KMS-11 (cell line): Measurements from ENCODE around the gene MDH2.

Experiments
- H2AFZ ChIP-seq: fragments of 200-600 bp; sonication (generic); 2 replicates; pipeline ENCODE4 v1.6.1; 2016; ENCODE audit warnings: antibody characterized with exemption, mixed run types, low read depth
- H3K27ac ChIP-seq: fragments of 200-600 bp; sonication (generic); 2 replicates; pipeline ENCODE4 v1.6.1; 2016; ENCODE audit warnings: mild to moderate bottlenecking, mixed run types
- H3K27me3 ChIP-seq: fragments of 200-600 bp; sonication (generic); 2 replicates; pipeline ENCODE4 v1.6.1; 2017; ENCODE audit warnings: mild to moderate bottlenecking, low read depth, mixed run types, moderate library complexity; ENCODE audit not compliant: insufficient read depth
- H3K36me3 ChIP-seq: fragments of 200-600 bp; sonication (generic); 2 replicates; pipeline ENCODE4 v1.6.1; 2017; ENCODE audit warnings: mild to moderate bottlenecking, mixed run types; ENCODE audit not compliant: insufficient read depth
- H3K4me1 ChIP-seq: fragments of 200-600 bp; sonication (generic); 2 replicates; pipeline ENCODE4 v1.6.1; 2016; ENCODE audit warnings: mild to moderate bottlenecking, low read depth, mixed run types; ENCODE audit not compliant: poor library complexity, severe bottlenecking
- H3K4me2 ChIP-seq: fragments of 200-600 bp; sonication (generic); 2 replicates; pipeline ENCODE4 v1.7.0; 2016; ENCODE audit warnings: mild to moderate bottlenecking, mixed run types
- H3K4me3 ChIP-seq: fragments of 200-600 bp; sonication (generic); IDR thresholded peaks from 2 replicates; pipeline ENCODE4 v1.6.1; 2017; ENCODE audit warnings: low read depth, low read length, mixed read lengths; ENCODE audit not compliant: insufficient read depth
- H3K79me2 ChIP-seq: fragments of 200-600 bp; sonication (generic); 2 replicates; pipeline ENCODE4 v1.6.1; 2016; ENCODE audit warnings: low read depth, mixed run types; ENCODE audit not compliant: insufficient read depth
- H3K9ac ChIP-seq: fragments of 200-600 bp; sonication (generic); 2 replicates; pipeline ENCODE4 v1.6.1; 2016; ENCODE audit warnings: mild to moderate bottlenecking, mixed run types
- H4K20me1 ChIP-seq: fragments of 200-600 bp; sonication (generic); 2 replicates; pipeline ENCODE4 v1.6.1; 2016; ENCODE audit warnings: mild to moderate bottlenecking, mixed run types; ENCODE audit not compliant: insufficient read depth
- TF ChIP-seq, protein P1 (sequence below): fragments of 200-600 bp; sonication (generic); conservative IDR thresholded peaks from 2 replicates; pipeline ENCODE4 v1.6.1; 2017; ENCODE audit warnings: low read depth, mild to moderate bottlenecking, antibody characterized with exemption, low read length, moderate library complexity, mixed read lengths

MDH2 gene

DNA sequence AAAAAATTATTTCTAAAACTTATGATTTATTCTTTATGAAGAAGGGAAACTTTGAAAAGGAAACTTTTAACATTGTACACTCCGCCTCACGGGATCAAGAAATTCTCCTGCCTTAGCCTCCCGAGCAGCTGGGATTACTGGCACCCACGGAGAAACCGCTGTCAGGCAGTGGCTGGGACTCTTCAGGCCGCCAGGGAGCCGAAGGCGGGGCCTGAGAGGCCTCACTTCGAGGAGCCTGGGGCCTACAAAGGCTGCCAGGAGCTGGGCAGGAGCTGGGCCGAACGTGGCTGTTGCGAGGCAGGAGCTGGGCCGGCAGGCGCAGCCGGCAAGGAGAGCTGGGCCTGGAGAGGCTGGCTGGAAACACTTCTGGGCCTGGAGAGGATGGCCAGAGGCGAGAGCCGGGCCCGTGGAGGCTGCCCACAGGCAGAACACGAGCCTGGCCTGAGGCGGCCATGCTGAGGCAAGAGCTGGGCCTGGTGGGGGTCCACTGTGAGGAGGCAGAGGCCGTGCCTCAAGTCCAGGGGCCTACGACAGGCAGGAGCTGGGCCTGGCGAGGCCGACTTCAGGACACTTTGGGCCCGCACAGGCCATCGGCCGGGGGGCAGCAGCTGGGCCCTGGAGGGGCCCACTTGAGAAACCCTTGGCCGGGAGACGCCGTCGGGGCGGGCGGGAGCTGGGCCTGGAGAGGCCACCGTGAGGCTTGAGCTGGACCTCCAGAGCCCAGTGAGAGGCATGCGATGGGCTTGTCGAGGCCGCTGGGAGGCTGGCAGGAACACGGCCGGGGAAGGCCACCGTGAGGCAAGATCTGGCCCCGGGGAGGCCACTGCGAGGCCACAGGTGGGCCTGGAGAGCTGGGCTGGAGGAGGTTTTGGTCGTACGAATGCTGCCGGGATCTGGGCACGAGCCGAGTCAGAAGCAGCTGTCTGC is 23.7 kb downstream of the MDH2 start:
- no peak overlapping the region for H3K27ac ChIP-seq

DNA sequence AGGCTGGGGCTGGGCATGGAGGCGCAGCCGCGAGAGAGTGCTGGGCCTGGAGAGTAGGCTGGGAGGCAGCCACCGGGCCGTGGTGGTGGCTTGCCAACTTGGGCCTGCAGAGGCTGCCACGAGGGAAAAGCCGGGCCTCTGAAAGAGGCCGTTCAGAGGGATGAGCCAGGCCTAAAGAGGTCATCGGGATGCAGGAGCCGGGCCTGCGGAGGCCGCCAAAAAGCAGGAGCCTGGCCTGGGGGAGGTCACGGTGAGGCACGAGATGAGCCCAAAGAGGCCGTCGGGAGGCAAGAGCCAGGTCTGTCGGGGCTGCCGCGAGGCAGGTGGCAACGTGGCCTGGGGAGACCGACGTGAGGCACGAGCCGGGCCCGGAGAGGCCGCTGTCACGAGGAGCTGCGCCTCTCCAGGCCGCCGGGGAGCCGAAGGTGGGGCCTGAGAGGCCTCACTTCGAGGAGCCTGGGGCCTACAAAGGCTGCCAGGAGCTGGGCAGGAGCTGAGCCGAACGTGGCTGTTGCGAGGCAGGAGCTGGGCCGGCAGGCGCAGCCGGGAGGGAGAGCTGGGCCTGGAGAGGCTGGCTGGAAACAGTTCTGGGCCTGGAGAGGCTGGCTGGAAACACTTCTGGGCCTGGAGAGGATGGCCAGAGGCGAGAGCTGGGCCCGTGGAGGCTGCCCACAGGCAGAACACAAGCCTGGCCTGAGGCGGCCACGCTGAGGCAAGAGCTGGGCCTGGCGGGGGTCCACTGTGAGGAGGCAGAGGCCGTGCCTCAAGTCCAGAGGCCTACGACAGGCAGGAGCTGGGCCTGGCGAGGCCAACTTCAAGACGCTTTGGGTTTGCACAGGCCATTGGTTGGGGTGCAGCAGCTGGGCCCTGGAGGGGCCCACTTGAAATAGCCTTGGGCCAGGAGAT is 24.6 kb downstream of the MDH2 start:
- no peaks in the 10 kb centered on the region for H3K36me3 ChIP-seq
- H4K20me1 ChIP-seq: no peaks in the 10 kb centered on the region
- no peak overlapping the region for H3K9ac ChIP-seq
- H3K27me3 ChIP-seq: no peaks in the 10 kb centered on the region
- H3K4me3 ChIP-seq: no peak overlapping the region
- TF ChIP-seq, protein P1, sequence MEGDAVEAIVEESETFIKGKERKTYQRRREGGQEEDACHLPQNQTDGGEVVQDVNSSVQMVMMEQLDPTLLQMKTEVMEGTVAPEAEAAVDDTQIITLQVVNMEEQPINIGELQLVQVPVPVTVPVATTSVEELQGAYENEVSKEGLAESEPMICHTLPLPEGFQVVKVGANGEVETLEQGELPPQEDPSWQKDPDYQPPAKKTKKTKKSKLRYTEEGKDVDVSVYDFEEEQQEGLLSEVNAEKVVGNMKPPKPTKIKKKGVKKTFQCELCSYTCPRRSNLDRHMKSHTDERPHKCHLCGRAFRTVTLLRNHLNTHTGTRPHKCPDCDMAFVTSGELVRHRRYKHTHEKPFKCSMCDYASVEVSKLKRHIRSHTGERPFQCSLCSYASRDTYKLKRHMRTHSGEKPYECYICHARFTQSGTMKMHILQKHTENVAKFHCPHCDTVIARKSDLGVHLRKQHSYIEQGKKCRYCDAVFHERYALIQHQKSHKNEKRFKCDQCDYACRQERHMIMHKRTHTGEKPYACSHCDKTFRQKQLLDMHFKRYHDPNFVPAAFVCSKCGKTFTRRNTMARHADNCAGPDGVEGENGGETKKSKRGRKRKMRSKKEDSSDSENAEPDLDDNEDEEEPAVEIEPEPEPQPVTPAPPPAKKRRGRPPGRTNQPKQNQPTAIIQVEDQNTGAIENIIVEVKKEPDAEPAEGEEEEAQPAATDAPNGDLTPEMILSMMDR: no peak
- H3K79me2 ChIP-seq: no peaks in the 10 kb centered on the region
- no peak overlapping the region for H3K27ac ChIP-seq
- H3K4me2 ChIP-seq: no peak overlapping the region
- H2AFZ ChIP-seq: no peak overlapping the region
- no peaks in the 10 kb centered on the region for H3K4me1 ChIP-seq

More for the DNA sequence above, 23.7 kb downstream of the MDH2 start:
- Histone ChIP-seq H3K36me3 (no peaks in the 10 kb centered on the region), H2AFZ (no peak overlapping the region), H3K27me3 (no peaks in the 10 kb centered on the region), H3K4me2 (no peak overlapping the region), H4K20me1 (no peaks in the 10 kb centered on the region), H3K9ac (no peak overlapping the region), H3K4me3 (no peak overlapping the region), H3K4me1 (no peaks in the 10 kb centered on the region), H3K79me2 (no peaks in the 10 kb centered on the region)
- TF ChIP-seq, protein P1: no peak

DNA sequence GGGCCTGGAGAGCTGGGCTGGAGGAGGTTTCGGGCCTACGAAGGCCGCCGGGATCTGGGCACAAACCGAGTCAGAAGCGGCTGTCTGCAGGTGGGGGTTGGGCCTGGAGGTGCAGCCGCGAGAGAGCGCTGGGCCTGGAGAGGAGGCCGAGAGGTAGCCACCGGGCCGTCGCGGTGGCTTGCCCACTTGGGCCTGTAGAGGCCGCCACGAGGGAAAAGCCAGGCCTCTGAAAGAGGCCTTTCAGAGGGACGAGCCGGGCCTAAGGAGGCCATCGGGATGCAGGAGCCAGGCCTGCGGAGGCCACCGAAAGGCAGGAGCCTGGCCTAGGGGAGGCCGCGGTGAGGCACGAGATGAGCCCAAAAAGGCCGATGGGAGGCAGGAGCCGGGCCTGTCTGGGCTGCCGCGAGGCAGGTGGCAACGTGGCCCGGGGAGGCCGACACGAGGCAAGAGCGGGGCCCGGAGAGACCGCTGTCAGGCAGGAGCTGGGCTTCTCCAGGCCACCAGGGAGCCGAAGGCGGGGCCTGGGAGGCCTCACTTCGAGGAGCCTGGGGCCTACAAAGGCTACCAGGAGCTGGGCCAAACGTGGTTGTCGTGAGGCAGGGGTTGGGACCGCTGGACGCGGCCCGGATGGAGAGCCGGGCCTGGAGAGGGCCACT is 25.6 kb downstream of the MDH2 start:
- Histone ChIP-seq H3K4me1 (no peaks in the 10 kb centered on the region), H2AFZ (no peak overlapping the region), H3K79me2 (no peaks in the 10 kb centered on the region), H3K36me3 (no peaks in the 10 kb centered on the region), H4K20me1 (no peaks in the 10 kb centered on the region), H3K9ac (no peak overlapping the region), H3K4me3 (no peak overlapping the region), H3K4me2 (no peak overlapping the region), H3K27ac (no peak overlapping the region), H3K27me3 (no peaks in the 10 kb centered on the region)
- TF ChIP-seq, protein P1: no peak

DNA sequence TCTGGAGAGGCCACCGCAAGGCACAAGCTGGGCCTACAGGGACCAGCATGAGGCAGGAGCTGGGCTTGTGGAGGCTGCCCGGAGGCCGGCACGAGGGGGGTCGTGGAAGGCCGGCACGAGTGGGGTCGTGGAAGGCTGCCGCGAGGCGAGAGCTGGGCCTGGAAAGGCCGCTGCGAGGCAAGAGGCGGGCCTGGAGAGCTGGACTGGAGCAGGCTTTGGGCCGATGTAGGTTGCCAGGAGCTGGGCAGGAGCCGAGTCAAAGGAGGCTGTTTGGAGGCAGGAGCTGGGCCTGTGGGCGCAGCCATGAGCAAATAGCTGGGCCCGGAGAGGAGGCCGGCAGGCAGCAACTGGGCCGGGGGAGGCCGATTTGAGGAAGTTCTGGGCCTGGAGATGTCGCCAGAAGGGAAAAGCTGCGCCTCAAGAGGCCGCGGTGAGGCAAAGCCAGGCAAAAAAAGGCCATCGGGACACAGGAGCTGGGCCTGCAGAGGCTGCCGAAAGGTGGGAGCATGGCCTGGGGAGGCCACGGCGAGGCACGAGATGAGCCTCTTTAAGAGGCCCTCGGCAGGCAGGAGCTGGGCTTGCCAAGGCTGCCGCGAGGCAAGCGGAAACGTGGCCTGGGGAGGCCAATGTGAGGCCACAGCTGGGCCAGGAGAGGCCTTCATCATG is 26.5 kb downstream of the MDH2 start:
- TF ChIP-seq, protein P1: no peak
- Histone ChIP-seq H3K9ac (no peak overlapping the region), H3K27ac (no peak overlapping the region), H2AFZ (no peak overlapping the region), H3K4me1 (no peaks in the 10 kb centered on the region), H3K79me2 (no peaks in the 10 kb centered on the region), H3K36me3 (no peaks in the 10 kb centered on the region), H3K27me3 (no peaks in the 10 kb centered on the region), H3K4me3 (no peak overlapping the region), H3K4me2 (no peak overlapping the region), H4K20me1 (no peaks in the 10 kb centered on the region)
